GM21619 (cell line): Measurements from ENCODE around the gene JARID2.
A peak's percentile ranks its signal among the peaks of the same experiment; 100 is the strongest.

Experiments used
- ATAC-seq: cut with Tn5 transposase; IDR thresholded peaks from one replicate; pipeline ENCODE4 v1.9.1; 2021; ENCODE audit not compliant: unreplicated experiment

JARID2 gene

GRCh38 chr6:15331143-15331542 lies 85.3 kb downstream of the JARID2 start:
- peak; percentile 33 for ATAC-seq

- no peak for ATAC-seq
These were observed 85.9 kb downstream of the JARID2 start for GRCh38 chr6:15331629-15332251.

GRCh38 chr6:15332446-15332845 lies 86.6 kb downstream of the JARID2 start:
- ATAC-seq = no peak

GRCh38 chr6:15335385-15335784 lies 89.5 kb downstream of the JARID2 start:
- ATAC-seq = no peak

DNA sequence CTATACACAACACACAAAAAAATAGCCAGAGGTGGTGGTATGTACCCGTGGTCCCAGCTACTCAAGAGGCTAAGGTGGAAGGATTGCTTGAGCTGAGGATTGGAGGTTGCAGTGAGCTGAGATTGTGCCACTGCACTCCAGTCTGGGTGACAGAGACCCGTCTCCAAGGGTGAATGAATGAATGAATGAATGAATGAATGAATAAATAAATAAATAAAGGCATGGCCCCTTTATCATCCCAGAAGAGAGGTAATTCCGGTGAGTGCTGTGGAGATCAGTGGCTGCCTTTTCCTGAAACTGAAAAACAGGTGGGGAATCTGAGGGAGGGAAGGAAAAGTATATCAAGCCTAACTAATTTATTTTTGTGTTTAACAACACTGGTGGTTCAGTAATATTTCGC lies 90.0 kb downstream of the JARID2 start:
- ATAC-seq = no peak

- ATAC-seq = no peak
These were observed 91.2 kb downstream of the JARID2 start for GRCh38 chr6:15336900-15337560.

- no peak for ATAC-seq
These were observed 91.7 kb downstream of the JARID2 start for GRCh38 chr6:15337582-15337981.

DNA sequence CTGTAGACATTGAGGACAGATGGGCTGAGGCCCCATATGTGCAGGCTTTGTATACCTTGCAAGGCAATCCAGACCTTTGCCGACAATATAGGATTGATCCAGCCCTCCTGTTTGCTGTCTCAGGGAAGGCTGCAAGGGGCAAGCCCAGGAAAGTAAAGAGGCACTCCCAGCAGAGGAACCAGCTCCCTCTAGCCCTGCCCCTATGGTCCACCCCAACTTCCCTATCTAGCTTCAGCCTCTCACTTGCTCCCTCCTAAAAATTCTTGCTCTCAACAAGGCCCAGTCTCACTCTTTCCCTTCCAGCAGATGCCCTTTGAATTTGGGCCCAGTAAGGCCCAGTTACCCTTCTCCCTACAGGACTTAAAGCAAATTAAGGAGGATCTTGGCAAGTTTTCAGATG lies 92.6 kb downstream of the JARID2 start:
- no peak for ATAC-seq

GRCh38 chr6:15339081-15339480 lies 93.2 kb downstream of the JARID2 start:
- ATAC-seq = no peak

GRCh38 chr6:15340105-15340601 lies 94.3 kb downstream of the JARID2 start:
- no peak for ATAC-seq

GRCh38 chr6:15340775-15341174 lies 94.9 kb downstream of the JARID2 start:
- peak; percentile 68 for ATAC-seq

DNA sequence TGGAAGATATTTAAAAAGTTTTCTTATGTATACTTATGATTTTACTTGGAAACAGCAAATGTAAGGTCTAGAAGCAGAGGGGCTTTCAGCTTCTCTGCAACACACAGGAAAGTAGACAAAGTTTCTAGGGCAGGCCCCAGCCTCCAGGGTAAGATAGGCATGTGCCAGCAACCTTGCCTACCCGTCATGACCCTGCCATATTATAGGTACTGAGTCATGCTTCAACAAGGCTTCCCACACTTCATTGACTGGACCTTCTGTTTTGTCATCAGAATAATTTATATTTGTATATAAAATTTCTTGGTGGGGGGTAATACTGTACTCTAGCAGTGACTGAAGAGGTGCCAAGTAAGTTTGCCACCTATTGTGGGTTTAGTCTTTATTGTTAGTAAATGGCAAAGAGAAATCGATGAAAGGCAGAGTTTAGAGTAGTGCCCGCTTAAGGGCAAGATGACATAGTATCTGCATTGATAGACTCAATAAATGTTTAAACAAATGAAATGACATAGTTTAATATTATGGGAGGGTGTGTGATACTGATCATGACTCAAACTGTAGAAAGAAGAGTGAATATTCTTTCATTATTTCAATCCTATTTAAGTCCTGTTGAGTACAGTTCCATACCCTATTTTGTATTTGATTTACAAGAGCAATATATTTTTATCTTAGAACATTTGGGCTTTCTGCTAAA lies 95.6 kb downstream of the JARID2 start:
- no peak for ATAC-seq

DNA sequence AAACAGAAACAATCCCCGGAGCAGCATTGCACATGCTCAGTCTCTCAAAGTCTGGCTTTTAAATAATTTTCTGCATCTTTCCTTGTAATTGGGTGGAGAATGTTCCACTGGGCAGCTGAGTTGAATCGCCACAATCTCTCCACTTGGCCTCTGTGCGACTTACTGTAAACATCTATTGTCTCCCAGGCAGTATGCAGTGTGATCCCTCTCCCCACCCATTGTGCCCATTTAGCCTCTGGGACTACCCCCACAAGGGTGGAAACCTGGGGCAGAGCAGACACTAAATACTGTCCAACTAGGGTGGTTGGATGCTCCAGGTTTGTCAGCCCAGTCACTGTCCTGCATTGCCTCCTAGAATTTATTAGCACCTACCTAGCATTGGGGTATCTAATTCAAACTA lies 96.2 kb downstream of the JARID2 start:
- no peak for ATAC-seq

- ATAC-seq = no peak
These were observed 97.8 kb downstream of the JARID2 start for GRCh38 chr6:15343490-15344191.

GRCh38 chr6:15344192-15344519 lies 98.3 kb downstream of the JARID2 start:
- ATAC-seq = no peak

DNA sequence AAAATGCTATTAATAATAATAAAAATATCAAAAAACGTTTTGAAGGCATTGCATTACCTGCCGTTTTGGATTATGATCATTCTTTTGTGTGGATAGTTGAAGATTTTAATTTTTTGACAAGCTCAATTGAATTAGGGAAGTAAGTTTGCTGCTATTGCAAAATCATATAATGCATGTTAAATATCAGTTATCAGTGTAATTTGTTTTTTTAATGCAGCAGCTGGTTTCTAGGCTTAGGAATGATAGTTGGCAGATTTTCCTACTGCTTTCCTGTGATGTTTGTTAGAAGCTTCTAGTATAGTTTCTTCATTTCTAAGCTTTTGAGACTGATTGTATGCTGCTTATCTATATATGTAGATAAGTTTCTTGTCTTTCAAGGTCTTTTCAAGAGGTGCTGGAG lies 99.0 kb downstream of the JARID2 start:
- ATAC-seq = no peak

DNA sequence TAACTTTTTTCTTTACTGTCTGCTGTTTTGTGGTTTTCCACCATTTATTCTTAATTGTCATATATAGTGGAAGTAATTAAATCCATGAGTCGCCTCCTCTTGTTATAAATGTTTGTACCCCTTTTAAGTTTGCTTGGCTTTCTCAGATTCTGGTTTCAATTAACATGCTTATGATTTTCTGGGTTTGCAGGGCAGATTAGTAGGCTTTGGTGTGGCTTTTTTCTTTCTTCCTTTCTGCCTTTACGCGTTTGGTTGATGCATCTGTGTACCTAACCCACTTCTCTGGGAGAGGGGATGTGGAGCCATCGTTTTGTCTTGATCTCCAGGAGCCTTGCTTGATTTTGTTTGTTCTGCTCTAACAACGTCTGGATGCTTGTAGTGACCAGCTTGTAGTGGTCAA lies 100.4 kb downstream of the JARID2 start:
- ATAC-seq = no peak

DNA sequence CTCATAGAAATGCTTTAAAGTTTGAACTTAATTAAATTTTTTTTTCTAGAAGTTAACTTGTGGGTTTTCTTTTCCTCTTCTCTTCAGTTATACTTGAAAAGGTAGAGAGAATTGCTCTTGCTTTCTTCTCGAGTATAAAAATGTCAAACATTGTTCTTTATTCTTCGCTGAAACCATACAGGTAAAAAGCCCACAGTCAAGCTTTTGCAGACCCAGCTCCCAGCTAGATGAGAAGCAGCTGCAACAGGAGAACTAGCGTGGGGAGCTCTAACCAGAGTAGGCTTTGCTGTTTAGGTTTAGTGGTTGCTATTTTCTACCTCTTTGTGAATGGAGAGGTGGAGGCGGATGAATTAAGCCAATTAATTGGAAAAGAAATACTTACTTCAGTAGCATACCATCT lies 102.7 kb downstream of the JARID2 start:
- ATAC-seq = no peak

DNA sequence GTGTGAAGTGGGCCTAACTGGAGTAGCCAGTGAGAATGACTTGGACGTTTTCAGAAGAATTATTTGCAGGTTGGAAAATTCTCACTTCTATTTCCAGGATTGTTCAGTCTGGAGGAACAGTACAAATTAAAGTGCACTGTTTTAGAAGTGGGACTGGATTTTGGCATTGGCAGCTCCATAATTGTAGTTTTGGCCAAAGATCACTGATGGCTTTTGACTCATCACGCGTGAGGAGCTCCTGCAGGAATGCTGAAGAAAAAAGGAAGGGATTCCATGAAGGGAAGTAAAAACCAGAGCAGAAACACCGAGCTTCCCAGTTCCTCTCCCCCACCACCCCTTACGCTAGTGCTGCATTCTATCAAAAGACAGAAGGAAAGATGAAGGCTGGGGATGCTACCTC lies 103.5 kb downstream of the JARID2 start:
- ATAC-seq = no peak

GRCh38 chr6:15350386-15351083 lies 104.7 kb downstream of the JARID2 start:
- ATAC-seq = no peak

DNA sequence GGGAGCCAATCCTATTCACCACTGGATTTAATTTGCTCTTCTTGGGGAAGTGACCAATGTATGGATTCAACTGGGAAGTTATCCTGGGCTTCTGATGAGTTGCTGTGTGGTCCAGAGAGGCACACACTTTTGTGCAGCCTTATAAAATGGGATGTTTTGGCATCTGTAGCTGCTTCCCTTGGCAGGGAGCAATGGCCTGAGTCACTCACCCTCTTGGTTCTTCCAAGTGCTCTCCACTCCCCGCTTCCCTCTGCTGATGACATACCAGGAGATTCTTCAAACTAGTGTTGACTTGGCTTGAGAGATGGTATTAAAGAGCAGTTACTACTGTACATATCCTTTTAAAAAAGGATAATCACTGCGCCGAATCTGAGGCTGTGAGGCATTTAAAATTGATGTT lies 105.8 kb downstream of the JARID2 start:
- ATAC-seq = no peak
